PC-9 (cell line): Measurements from ENCODE around the gene SMAD9. TPM values are rescaled to one million over a fixed set of nuclear protein-coding genes. Genes with fewer than 3 reads are reported as not detected.

Experiments
- Bru-seq: library from RNA; stranded (reverse); fragments of 400-500 nt; gene quantifications from one replicate; lab custom pipeline; 2021; lab: Mats Ljungman, UMichigan
- BruChase-seq, 2 experiments: library from RNA; stranded (reverse); fragments of 400-500 nt; gene quantifications; one replicate each; lab custom pipeline; 2021; lab: Mats Ljungman, UMichigan
- BruUV-seq: library from RNA; stranded (reverse); fragments of 400-500 nt; replicated peaks from 2 replicates; lab custom pipeline; 2021; lab: Mats Ljungman, UMichigan
- CTCF ChIA-PET: fragments of 300-600 bp; sonication (Branson Sonifier 250); formaldehyde crosslinking; loops from one replicate; lab custom pipeline; 2022; ENCODE audit warnings: antibody characterized with exemption; lab: Charles Lee
- POLR2A ChIA-PET: fragments of 300-600 bp; sonication (Branson Sonifier 250); formaldehyde crosslinking; loops from one replicate; lab custom pipeline; 2022; ENCODE audit warnings: antibody characterized with exemption; ENCODE audit not compliant: unreplicated experiment; lab: Charles Lee
- DNase-seq, 2 experiments: peaks; one replicate each; pipeline versions ENCODE4 v3.0.0 to v3.0.0-alpha.2; 2015 to 2022; ENCODE audit warnings: mixed read lengths in 1 of 2
- H2AFZ ChIP-seq: fragments of 200-600 bp; sonication (generic); 2 replicates; pipeline ENCODE4 v1.8.1; 2017; ENCODE audit warnings: antibody characterized with exemption
- H3F3A ChIP-seq: fragments of 200-600 bp; sonication (generic); 2 replicates; pipeline ENCODE4 v1.8.1; 2017; ENCODE audit warnings: antibody characterized with exemption, mild to moderate bottlenecking, low read depth; ENCODE audit not compliant: insufficient read depth
- H3K27ac ChIP-seq: fragments of 200-600 bp; sonication (generic); 2 replicates; pipeline ENCODE4 v1.6.1; 2016; ENCODE audit warnings: mixed run types
- H3K27me3 ChIP-seq: fragments of 200-600 bp; sonication (generic); 2 replicates; pipeline ENCODE4 v1.6.1; 2016; ENCODE audit warnings: low read depth, mixed run types; ENCODE audit not compliant: insufficient read depth
- H3K36me3 ChIP-seq: fragments of 200-600 bp; sonication (generic); 2 replicates; pipeline ENCODE4 v1.6.1; 2016; ENCODE audit warnings: low read depth, mixed run types
- H3K4me1 ChIP-seq: fragments of 200-600 bp; sonication (generic); replicated peaks from 2 replicates; pipeline ENCODE4 v1.6.1; 2016; ENCODE audit warnings: mixed run types; ENCODE audit not compliant: insufficient read depth
- H3K4me2 ChIP-seq: fragments of 200-600 bp; sonication (generic); 2 replicates; pipeline ENCODE4 v1.6.1; 2017; ENCODE audit warnings: mixed run types
- H3K4me3 ChIP-seq: fragments of 200-600 bp; sonication (generic); 2 replicates; pipeline ENCODE4 v1.6.1; 2016; ENCODE audit warnings: mixed run types
- H3K79me2 ChIP-seq: fragments of 200-600 bp; sonication (generic); 2 replicates; pipeline ENCODE4 v1.6.1; 2017; ENCODE audit warnings: low read depth, mixed run types
- H3K9me2 ChIP-seq: fragments of 200-600 bp; sonication (generic); 2 replicates; pipeline ENCODE4 v1.8.1; 2017; ENCODE audit warnings: mild to moderate bottlenecking; ENCODE audit not compliant: insufficient read depth
- H3K9me3 ChIP-seq: fragments of 200-600 bp; sonication (generic); 2 replicates; pipeline ENCODE4 v1.8.1; 2016; ENCODE audit warnings: low read depth; ENCODE audit not compliant: insufficient read depth
- H4K20me1 ChIP-seq: fragments of 200-600 bp; sonication (generic); 2 replicates; pipeline ENCODE4 v1.8.1; 2017; ENCODE audit not compliant: insufficient read depth
- CTCF ChIP-seq: fragments of 200-600 bp; sonication (generic); conservative IDR thresholded peaks from 2 replicates; pipeline ENCODE4 v1.6.1; 2017; ENCODE audit warnings: mixed run types, antibody characterized with exemption, mild to moderate bottlenecking, moderate library complexity
- EZH2 ChIP-seq: fragments of 200-600 bp; sonication (generic); IDR thresholded peaks from 2 replicates; pipeline ENCODE4 v1.8.0; 2017; ENCODE audit warnings: antibody characterized with exemption, low read depth
- intact Hi-C: fragments of 100-400 bp; cut with micrococcal nuclease; formaldehyde crosslinking; loops from one replicate; pipeline ENCODE4 v1.10.0; 2022; ENCODE audit not compliant: unreplicated experiment
- long read RNA-seq: library from polyadenylated mRNA; stranded (forward); transcript quantifications from one replicate; pipeline ENCODE4 v2.0.0, GENCODE V29; 2022
- total RNA-seq: library from RNA; stranded (reverse); gene quantifications from 2 replicates; pipeline ENCODE4 v1.2.3, GENCODE V29; 2021

Gene SMAD9
- 0.94 and 1.4 TPM in 2 replicates for total RNA-seq
- Bru-seq, nascent RNA: percentile 24 among the genes with signal in this experiment
- percentile 20 among the genes with signal in this experiment for BruChase-seq, experiment 1, labeled RNA remaining after a 2-hour chase
- BruChase-seq, experiment 2, labeled RNA remaining after a 6-hour chase: percentile 20 among the genes with signal in this experiment
- long read RNA-seq: 0 reads

GRCh38 chr13:36919833-36920615 lies at the start of gene SMAD9:
Gene SMAD9, minus strand, starts transcription at chr13:36920238. Its CDS starts 40,549 bp downstream, at chr13:36879689.
- Histone ChIP-seq H3K9me2 (no peaks in the 10 kb centered on the region), H3K9me3 (no peaks in the 10 kb centered on the region), H3K36me3 (no peaks in the 10 kb centered on the region), H3F3A (0 out of 2 replicates have a peak, but pooled peaks cover 6% of the 10 kb centered on the region), H3K4me1 (peaks cover 4% of the 10 kb centered on the region; the same call in 1 of the 2 replicates), H2AFZ (peak within 1 kb of the TSS; percentile 75), H3K79me2 (no peaks in the 10 kb centered on the region), H3K27ac (no peak within 1 kb of the TSS), H3K4me2 (peak within 1 kb of the TSS; percentile 94), H3K27me3 (peaks cover 11% of the 10 kb centered on the region; the same call in 1 of the 2 replicates), H4K20me1 (no peaks in the 10 kb centered on the region; the same call in 1 of the 2 replicates), H3K4me3 (peak within 1 kb of the TSS; percentile 58)
- DNase-seq: peak in 1 of 2 experiments; percentile 33
- intact Hi-C loops: no loop called here
- ChIA-PET POLR2A (interaction anchor here (0.6 kb wide), 1 partner anchor 561 kb away, joined by 5 read pairs; no protein-coding TSS in a partner anchor), CTCF (no interaction called here)
- no TSS peak for BruUV-seq
- TF ChIP-seq CTCF: no peak
- TF ChIP-seq EZH2: no peak

DNA sequence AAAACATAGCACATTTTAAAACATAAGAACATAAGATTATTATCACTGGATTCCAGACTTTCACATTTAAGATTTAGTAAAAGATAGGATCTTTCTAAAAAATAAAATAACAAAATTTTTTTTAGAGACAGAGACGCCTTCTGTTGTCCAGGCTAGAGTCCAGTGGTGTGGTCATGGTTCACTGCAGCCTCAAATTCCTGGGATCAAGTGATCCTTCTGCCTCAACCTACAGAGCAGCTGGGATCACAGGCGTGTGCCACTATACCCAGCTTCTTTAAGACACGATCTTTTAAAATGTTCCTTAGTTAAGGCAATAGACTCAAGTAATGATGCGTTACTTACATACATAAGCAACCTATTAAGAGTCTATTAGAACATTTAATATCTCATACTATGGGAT lies 46.4 kb upstream of the SMAD9 start:
- no peaks in the 10 kb centered on the region for H4K20me1 ChIP-seq
- no peak for DNase-seq
- intact Hi-C loops: no loop called here
- CTCF ChIA-PET: no interaction called here
- no peak overlapping the region for H3K4me3 ChIP-seq
- H3F3A ChIP-seq: peaks cover 9% of the 10 kb centered on the region
- H3K27me3 ChIP-seq: no peaks in the 10 kb centered on the region
- TF ChIP-seq EZH2 (no peak), CTCF (no peak)
- no peaks in the 10 kb centered on the region for H3K79me2 ChIP-seq
- peaks cover 15% of the 10 kb centered on the region for H3K4me1 ChIP-seq
- no TSS peak for BruUV-seq
- H3K9me3 ChIP-seq: no peaks in the 10 kb centered on the region
- peak overlapping the region; percentile 56 for H3K27ac ChIP-seq
- peaks cover 33% of the 10 kb centered on the region for H3K36me3 ChIP-seq
- no peak overlapping the region for H2AFZ ChIP-seq
- peak overlapping the region; percentile 37 for H3K4me2 ChIP-seq
- POLR2A ChIA-PET: no interaction called here
- no peaks in the 10 kb centered on the region for H3K9me2 ChIP-seq

GRCh38 chr13:36965767-36966166 lies 45.7 kb upstream of the SMAD9 start:
- peaks cover 33% of the 10 kb centered on the region for H3K36me3 ChIP-seq
- H3K9me2 ChIP-seq: no peaks in the 10 kb centered on the region
- H3K9me3 ChIP-seq: no peaks in the 10 kb centered on the region
- peaks cover 9% of the 10 kb centered on the region for H3F3A ChIP-seq
- peak; percentile 55 to 88 for DNase-seq
- no peaks in the 10 kb centered on the region for H3K27me3 ChIP-seq
- H2AFZ ChIP-seq: no peak overlapping the region
- H3K4me1 ChIP-seq: peaks cover 15% of the 10 kb centered on the region
- BruUV-seq: no TSS peak
- H3K4me2 ChIP-seq: peak overlapping the region; percentile 37
- ChIA-PET CTCF (no interaction called here), POLR2A (no interaction called here)
- no peak overlapping the region for H3K4me3 ChIP-seq
- no peaks in the 10 kb centered on the region for H4K20me1 ChIP-seq
- TF ChIP-seq CTCF (no peak), EZH2 (no peak)
- peak overlapping the region; percentile 56 for H3K27ac ChIP-seq
- H3K79me2 ChIP-seq: no peaks in the 10 kb centered on the region
- intact Hi-C loops: no loop called here
